Endothelial cell of umbilical vein (primary cell): ENCODE measurements around the gene APLP2. TPM values are rescaled to one million over a fixed set of nuclear protein-coding genes. Genes with fewer than 3 reads are reported as not detected.
A peak's percentile ranks its signal among the peaks of the same experiment; 100 is the strongest.

Experiments
- BruUV-seq: library from RNA; stranded (reverse); fragments of 400-500 nt; replicated peaks from 2 replicates; lab custom pipeline; 2021; lab: Mats Ljungman, UMichigan
- CTCF ChIA-PET: fragments of 300-600, 350-600 bp; sonication (Branson Sonifier 250); formaldehyde crosslinking; loops from one replicate; lab custom pipeline; 2021; ENCODE audit warnings: antibody characterized with exemption, inconsistent platforms; lab: Charles Lee
- POLR2A ChIA-PET: fragments of 300-600, 350-600 bp; sonication (Branson Sonifier 250); formaldehyde crosslinking; loops from one replicate; lab custom pipeline; 2021; ENCODE audit warnings: antibody characterized with exemption, inconsistent platforms; lab: Charles Lee
- DNase-seq: peaks from one replicate; pipeline ENCODE4 v3.0.0-alpha.2; 2011; ENCODE audit warnings: low read depth, low spot score
- FAIRE-seq: peaks from 2 replicates; lab custom pipeline; 2011; peaks lifted over from hg19 to GRCh38; lab: Jason Lieb, UNC
- H2AFZ ChIP-seq: 2 replicates; pipeline ENCODE4 v1.6.0; 2012; ENCODE audit warnings: low read depth, low read length, control low read depth, inconsistent platforms
- H3K27ac ChIP-seq: 2 replicates; pipeline ENCODE4 v1.5.1; 2011; ENCODE audit warnings: low read depth, mild to moderate bottlenecking, control low read depth, low read length, moderate library complexity; ENCODE audit not compliant: insufficient read depth
- H3K27me3 ChIP-seq, 2 experiments: 2 replicates each; pipeline versions ENCODE4 v1.6.0 to v1.6.1; 2011; ENCODE audit warnings: low read length in 2 of 2, mixed read lengths in 1 of 2; ENCODE audit not compliant: control insufficient read depth in 2 of 2, insufficient read depth in 2 of 2
- H3K36me3 ChIP-seq, 2 experiments: 2 replicates in 1 of 2; 3 replicates in 1 of 2; pipeline ENCODE4 v1.5.1; 2011; ENCODE audit warnings: low read length in 2 of 2, mild to moderate bottlenecking in 1 of 2, moderate library complexity in 1 of 2; ENCODE audit not compliant: control insufficient read depth in 2 of 2, insufficient read depth in 2 of 2; ENCODE audit errors: extremely low read depth in 1 of 2
- H3K4me1 ChIP-seq: 3 replicates; pipeline ENCODE4 v1.5.1; 2011; ENCODE audit warnings: mild to moderate bottlenecking, low read length; ENCODE audit not compliant: control insufficient read depth, insufficient read depth; ENCODE audit errors: extremely low read depth
- H3K4me2 ChIP-seq: 2 replicates; pipeline ENCODE4 v1.6.1; 2011; ENCODE audit warnings: low read length, control low read depth, mixed read lengths; ENCODE audit not compliant: insufficient read depth
- H3K4me3 ChIP-seq, 3 experiments: fragments of 200-600 bp in 1 of 3; sonication (generic), shearing (Covaris generic) in 1 of 3; replicated peaks in 1 of 3; 2 replicates each; pipeline ENCODE4 v1.5.1; 2011 to 2016; ENCODE audit warnings: control low read depth in 3 of 3, low read length in 3 of 3, mild to moderate bottlenecking in 2 of 3, inconsistent platforms in 1 of 3, low read depth in 1 of 3, moderate library complexity in 1 of 3; ENCODE audit not compliant: insufficient read depth in 1 of 3
- H3K79me2 ChIP-seq: 2 replicates; pipeline ENCODE4 v1.6.0; 2012; ENCODE audit warnings: low read length, inconsistent platforms; ENCODE audit not compliant: control insufficient read depth, insufficient read depth
- H3K9ac ChIP-seq: replicated peaks from 2 replicates; pipeline ENCODE3; 2011; ENCODE audit warnings: low read length, control low read depth; ENCODE audit not compliant: insufficient read depth; ENCODE audit errors: extremely low read depth
- H3K9me1 ChIP-seq: replicated peaks from 3 replicates; pipeline ENCODE4 v1.6.0; 2011; ENCODE audit warnings: mild to moderate bottlenecking, low read length; ENCODE audit not compliant: control insufficient read depth, insufficient read depth; ENCODE audit errors: extremely low read depth
- H3K9me3 ChIP-seq: replicated peaks from 2 replicates; pipeline ENCODE4 v1.5.1; 2012; ENCODE audit warnings: low read length, inconsistent platforms; ENCODE audit not compliant: control insufficient read depth, insufficient read depth
- H4K20me1 ChIP-seq: replicated peaks from 2 replicates; pipeline ENCODE3; 2011; ENCODE audit warnings: mild to moderate bottlenecking, low read length; ENCODE audit not compliant: control insufficient read depth, insufficient read depth; ENCODE audit errors: extremely low read depth
- CTCF ChIP-seq, 2 donors: IDR thresholded peaks; 1 replicate in 1 of 2; 2 replicates in 1 of 2; pipeline ENCODE4 v1.5.1; 2011; ENCODE audit warnings: low read length in 2 of 2, mild to moderate bottlenecking in 2 of 2, moderate library complexity in 2 of 2, control low read depth in 1 of 2, inconsistent platforms in 1 of 2, low read depth in 1 of 2; ENCODE audit not compliant: insufficient read depth in 1 of 2; ENCODE audit errors: extremely low read depth in 1 of 2
- EZH2 ChIP-seq: IDR thresholded peaks from 2 replicates; pipeline ENCODE4 v1.6.1; 2012; ENCODE audit warnings: borderline replicate concordance, low read depth, mild to moderate bottlenecking, moderate library complexity, low read length, inconsistent platforms; ENCODE audit not compliant: severe bottlenecking
- FOS ChIP-seq: IDR thresholded peaks from 2 replicates; pipeline ENCODE4 v1.6.1; 2011; ENCODE audit warnings: mild to moderate bottlenecking, low read length, moderate library complexity, borderline replicate concordance; ENCODE audit not compliant: insufficient read depth
- GATA2 ChIP-seq: IDR thresholded peaks from 2 replicates; pipeline ENCODE4 v1.7.0; 2011; ENCODE audit warnings: low read depth, mild to moderate bottlenecking, moderate library complexity, mixed read lengths, low read length; ENCODE audit not compliant: insufficient read length, insufficient read depth
- JUN ChIP-seq: IDR thresholded peaks from 2 replicates; pipeline ENCODE4 v1.6.1; 2011; ENCODE audit warnings: borderline replicate concordance, low read depth; ENCODE audit not compliant: insufficient read length, insufficient read depth
- MAX ChIP-seq: IDR thresholded peaks from 2 replicates; pipeline ENCODE4 v1.6.1; 2011; ENCODE audit not compliant: insufficient read depth, insufficient read length
- MYC ChIP-seq: IDR thresholded peaks from one replicate; pipeline ENCODE4 v1.6.1; 2011; ENCODE audit warnings: mild to moderate bottlenecking, low read depth, low read length
- POLR2A ChIP-seq: IDR thresholded peaks from 2 replicates; pipeline ENCODE4 v1.6.1; 2012; ENCODE audit warnings: low read depth, mild to moderate bottlenecking, control low read depth, low read length
- POLR2AphosphoS5 ChIP-seq: IDR thresholded peaks from 2 replicates; pipeline ENCODE4 v1.6.1; 2012; ENCODE audit warnings: low read depth, mild to moderate bottlenecking, control low read depth, low read length, moderate library complexity; ENCODE audit not compliant: insufficient read depth
- dilution Hi-C: fragments of 300-500 bp; cut with MboI; formaldehyde crosslinking; loops from one replicate; pipeline ENCODE4 v1.15.0; 2019; ENCODE audit warnings: low sequenced_read_pairs; ENCODE audit not compliant: extremely low pct_ligation_motif_present
- intact Hi-C: fragments of 100-400 bp; cut with micrococcal nuclease; formaldehyde crosslinking; loops from one replicate; pipeline ENCODE4 v1.10.0; 2022
- polyA plus RNA-seq, 4 experiments: library from polyadenylated mRNA; depleted of rRNA in 3 of 4; stranded (reverse) in 3 of 4; unstranded in 1 of 4; fragments of >200 nt; gene quantifications; 2 replicates each; pipeline versions ENCODE4 v1.2.1 to v1.2.3, GENCODE V29; 2011 to 2012; ENCODE audit warnings: missing spikeins in 1 of 4
- total RNA-seq: library from RNA; stranded (reverse); gene quantifications from 2 replicates; pipeline ENCODE4 v1.2.3, GENCODE V29; 2021

APLP2 gene
- total and polyA plus RNA-seq, 2 donors (not counting 3 experiments of a cell fraction or from before 2014, with no cell fraction given) = 493 to 543 TPM

GRCh38 chr11:130102301-130103249 is 32.9 kb downstream of the APLP2 start:
- TF ChIP-seq EZH2 = no peak
- no peak for TF ChIP-seq JUN
- TF ChIP-seq MAX = no peak
- no peak for TF ChIP-seq CTCF (IDR thresholded peaks at IDR 0.05; ENCODE audit: extremely low read depth in 1 of 2, insufficient read depth in 1 of 2, low read depth in 1 of 2, low read length in 2 of 2)
- no peak for TF ChIP-seq GATA2
- no peak for TF ChIP-seq POLR2AphosphoS5
- TF ChIP-seq POLR2A = no peak
- no peak for TF ChIP-seq FOS
- no peak for TF ChIP-seq MYC
- peak; percentile 8 for FAIRE-seq
- Histone ChIP-seq H3K27me3 (no peaks in the 10 kb centered on the region), H2AFZ (no peak overlapping the region), H3K36me3 (no peaks in the 10 kb centered on the region), H3K4me3 (no peak overlapping the region), H3K9ac (no peak overlapping the region), H3K4me1 (peaks cover 49% of the 10 kb centered on the region), H3K79me2 (peaks cover 95% of the 10 kb centered on the region), H3K9me3 (no peaks in the 10 kb centered on the region), H3K9me1 (no peaks in the 10 kb centered on the region), H4K20me1 (peaks cover 5% of the 10 kb centered on the region), H3K27ac (peak overlapping the region; percentile 23), H3K4me2 (peak overlapping the region; percentile 23)
- BruUV-seq = no TSS peak
- DNase-seq = no peak
- dilution Hi-C loops = no loop called here
- ChIA-PET CTCF (interaction anchor here (0.8 to 2.6 kb wide), 5 partner anchors 22 to 122 kb away, joined by 3 to 10 read pairs (median 4); no protein-coding TSS in a partner anchor), POLR2A (no interaction called here)
- intact Hi-C loops = no loop called here
